Measurements from ENCODE around the gene KYNU. TPM values are rescaled to one million over a fixed set of nuclear protein-coding genes. Genes with fewer than 3 reads are reported as not detected.

Gene KYNU
- total and polyA plus RNA-seq, 2 of the 13 experiments (the other 11 are each of a cell fraction or from before 2014, with no cell fraction given) = 21.9 to 68.6 TPM

DNA sequence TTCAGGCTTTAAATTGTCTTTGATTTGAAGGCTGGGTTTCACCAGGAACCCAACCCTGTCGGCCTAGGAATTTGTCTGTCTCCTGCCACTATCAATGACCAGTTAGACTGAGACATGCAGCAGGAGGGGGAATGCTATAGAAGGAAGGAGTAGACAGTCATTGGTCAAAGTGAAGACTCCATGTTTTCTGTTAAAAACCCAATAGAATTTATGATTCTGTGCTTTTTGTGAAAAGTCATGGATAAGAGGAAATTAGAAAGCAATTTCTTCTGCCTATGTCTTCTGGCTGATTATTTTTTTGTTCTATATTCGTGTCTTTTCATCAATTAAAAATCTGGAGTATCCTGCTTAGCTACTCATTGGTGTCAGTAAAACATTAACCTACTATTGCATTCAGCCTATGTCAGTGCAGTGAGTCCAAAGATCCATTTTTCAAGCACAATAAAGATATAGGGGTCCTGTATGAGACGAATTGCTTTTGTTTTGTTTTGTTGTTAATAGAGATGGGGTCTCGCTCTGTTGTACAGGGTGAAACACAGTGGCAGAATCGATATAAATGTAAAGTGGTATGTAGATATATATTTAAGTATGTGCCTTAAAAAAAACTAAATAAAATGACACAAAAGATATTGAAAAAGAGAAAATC is 7.9 kb upstream of the KYNU start (continued):
- TF ChIP-seq ZNF318 (CRISPR knock-in tag; IDR thresholded peaks at IDR 0.05) (no peak), CEBPG (CRISPR knock-in tag; IDR thresholded peaks at IDR 0.05) (peak; percentile 80), NR3C1 (CRISPR knock-in tag; IDR thresholded peaks at IDR 0.05) (no peak), ZNF331 (CRISPR knock-in tag; IDR thresholded peaks at IDR 0.05) (peak; percentile 91), MEF2D (CRISPR knock-in tag; IDR thresholded peaks at IDR 0.05) (no peak), ZBTB42 (CRISPR knock-in tag; IDR thresholded peaks at IDR 0.05) (no peak), MAFG (CRISPR knock-in tag; IDR thresholded peaks at IDR 0.05) (no peak), PPARG (CRISPR knock-in tag; conservative IDR thresholded peaks at IDR 0.05) (0 out of 2 replicates have a peak, but pooled peaks have one; percentile 7), ZNF281 (CRISPR knock-in tag; IDR thresholded peaks at IDR 0.05; ENCODE audit: borderline replicate concordance) (no peak), SCMH1 (CRISPR knock-in tag; IDR thresholded peaks at IDR 0.05; ENCODE audit: borderline replicate concordance) (no peak), SOX6 (IDR thresholded peaks at IDR 0.05) (no peak), SOX6 (CRISPR knock-in tag; IDR thresholded peaks at IDR 0.05) (peak; percentile 63; the same call in 1 of the 2 replicates), ZNF260 (CRISPR knock-in tag; IDR thresholded peaks at IDR 0.05; ENCODE audit: borderline replicate concordance, low read depth) (no peak)
- TF ChIP-seq, protein P1, sequence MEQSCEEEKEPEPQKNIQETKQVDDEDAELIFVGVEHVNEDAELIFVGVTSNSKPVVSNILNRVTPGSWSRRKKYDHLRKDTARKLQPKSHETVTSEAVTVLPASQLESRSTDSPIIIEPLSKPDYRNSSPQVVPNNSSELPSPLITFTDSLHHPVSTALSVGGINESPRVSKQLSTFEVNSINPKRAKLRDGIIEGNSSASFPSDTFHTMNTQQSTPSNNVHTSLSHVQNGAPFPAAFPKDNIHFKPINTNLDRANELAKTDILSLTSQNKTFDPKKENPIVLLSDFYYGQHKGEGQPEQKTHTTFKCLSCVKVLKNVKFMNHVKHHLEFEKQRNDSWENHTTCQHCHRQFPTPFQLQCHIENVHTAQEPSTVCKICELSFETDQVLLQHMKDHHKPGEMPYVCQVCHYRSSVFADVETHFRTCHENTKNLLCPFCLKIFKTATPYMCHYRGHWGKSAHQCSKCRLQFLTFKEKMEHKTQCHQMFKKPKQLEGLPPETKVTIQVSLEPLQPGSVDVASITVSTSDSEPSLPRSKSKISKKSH (CRISPR knock-in tag; IDR thresholded peaks at IDR 0.05; ENCODE audit: borderline replicate concordance) = no peak
- TF ChIP-seq, protein P2, sequence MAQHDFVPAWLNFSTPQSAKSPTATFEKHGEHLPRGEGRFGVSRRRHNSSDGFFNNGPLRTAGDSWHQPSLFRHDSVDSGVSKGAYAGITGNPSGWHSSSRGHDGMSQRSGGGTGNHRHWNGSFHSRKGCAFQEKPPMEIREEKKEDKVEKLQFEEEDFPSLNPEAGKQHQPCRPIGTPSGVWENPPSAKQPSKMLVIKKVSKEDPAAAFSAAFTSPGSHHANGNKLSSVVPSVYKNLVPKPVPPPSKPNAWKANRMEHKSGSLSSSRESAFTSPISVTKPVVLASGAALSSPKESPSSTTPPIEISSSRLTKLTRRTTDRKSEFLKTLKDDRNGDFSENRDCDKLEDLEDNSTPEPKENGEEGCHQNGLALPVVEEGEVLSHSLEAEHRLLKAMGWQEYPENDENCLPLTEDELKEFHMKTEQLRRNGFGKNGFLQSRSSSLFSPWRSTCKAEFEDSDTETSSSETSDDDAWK (CRISPR knock-in tag; IDR thresholded peaks at IDR 0.05) = no peak

All from HepG2 (cell line).